ENCODE data around the gene WDR7.

The WDR7 gene

GRCh38 chr18:57015451-57015850 is 364.3 kb downstream of the WDR7 start:
- TF ChIP-seq CTCF (IDR thresholded peaks at IDR 0.05; ENCODE audit: low read depth, low read length): no peak
- H3K4me3 ChIP-seq (ENCODE audit: low read depth, low read length): no peak overlapping the region

GRCh38 chr18:57018845-57019244 is 367.7 kb downstream of the WDR7 start:
- H3K4me3 ChIP-seq (ENCODE audit: low read depth, low read length): no peak overlapping the region
- no peak for TF ChIP-seq CTCF (IDR thresholded peaks at IDR 0.05; ENCODE audit: low read depth, low read length)

- TF ChIP-seq CTCF (IDR thresholded peaks at IDR 0.05; ENCODE audit: low read depth, low read length): no peak
- H3K4me3 ChIP-seq (ENCODE audit: low read depth, low read length): no peak overlapping the region
Observed at GRCh38 chr18:57022716-57023115, 371.6 kb downstream of the WDR7 start.

DNA sequence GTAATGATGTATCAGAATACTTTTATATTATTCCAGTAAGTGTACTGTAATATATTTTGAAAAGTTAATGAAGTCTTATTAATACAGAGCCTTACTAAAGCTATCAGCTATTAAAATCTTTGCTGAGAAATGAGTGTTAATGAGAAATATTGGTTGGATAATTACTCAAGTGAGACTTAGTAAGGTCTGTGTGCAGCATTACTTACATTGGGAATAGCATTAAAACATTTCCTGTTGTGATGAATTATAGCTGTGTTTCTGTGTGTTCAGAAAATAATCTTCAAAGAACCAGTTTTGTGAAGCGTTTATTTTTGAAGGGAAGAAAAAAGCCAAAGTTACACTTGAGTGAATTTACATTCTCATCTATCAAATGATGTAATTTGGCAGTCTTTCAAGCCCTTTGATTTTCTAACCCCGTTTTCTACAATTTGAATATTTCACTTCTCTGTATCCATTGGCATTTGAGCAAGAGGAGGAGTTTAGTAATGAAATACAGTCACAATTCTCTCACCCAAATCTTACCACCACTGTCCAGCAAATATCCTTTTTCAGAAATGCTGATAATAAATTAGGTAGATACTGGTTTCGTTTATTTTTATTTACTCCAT is 372.2 kb downstream of the WDR7 start:
- no peak for TF ChIP-seq CTCF (IDR thresholded peaks at IDR 0.05; ENCODE audit: low read depth, low read length)
- no peak overlapping the region for H3K4me3 ChIP-seq (ENCODE audit: low read depth, low read length)

GRCh38 chr18:57025540-57025939 is 374.4 kb downstream of the WDR7 start:
- TF ChIP-seq CTCF (IDR thresholded peaks at IDR 0.05; ENCODE audit: low read depth, low read length): no peak
- no peak overlapping the region for H3K4me3 ChIP-seq (ENCODE audit: low read depth, low read length)

DNA sequence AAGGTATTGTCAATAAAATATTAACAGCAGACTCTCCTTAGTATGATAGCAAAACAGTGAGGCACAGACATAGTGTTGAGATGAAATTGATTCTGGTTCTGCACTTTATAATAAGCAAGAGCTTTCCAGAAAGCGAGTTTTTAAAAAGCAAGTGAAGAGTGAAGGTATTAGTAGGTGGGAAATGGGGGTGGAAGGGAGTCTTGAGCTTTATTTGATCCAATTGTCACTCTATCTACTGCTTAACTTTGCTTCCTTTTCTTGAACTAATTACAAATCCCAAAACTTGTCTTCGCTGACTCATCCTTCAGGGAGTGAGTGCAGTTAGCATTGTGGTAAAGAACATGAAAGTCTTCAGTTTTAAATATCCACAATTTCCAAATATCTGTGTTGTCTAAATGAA is 375.2 kb downstream of the WDR7 start:
- H3K4me3 ChIP-seq (ENCODE audit: low read depth, low read length): no peak overlapping the region
- TF ChIP-seq CTCF (IDR thresholded peaks at IDR 0.05; ENCODE audit: low read depth, low read length): no peak

DNA sequence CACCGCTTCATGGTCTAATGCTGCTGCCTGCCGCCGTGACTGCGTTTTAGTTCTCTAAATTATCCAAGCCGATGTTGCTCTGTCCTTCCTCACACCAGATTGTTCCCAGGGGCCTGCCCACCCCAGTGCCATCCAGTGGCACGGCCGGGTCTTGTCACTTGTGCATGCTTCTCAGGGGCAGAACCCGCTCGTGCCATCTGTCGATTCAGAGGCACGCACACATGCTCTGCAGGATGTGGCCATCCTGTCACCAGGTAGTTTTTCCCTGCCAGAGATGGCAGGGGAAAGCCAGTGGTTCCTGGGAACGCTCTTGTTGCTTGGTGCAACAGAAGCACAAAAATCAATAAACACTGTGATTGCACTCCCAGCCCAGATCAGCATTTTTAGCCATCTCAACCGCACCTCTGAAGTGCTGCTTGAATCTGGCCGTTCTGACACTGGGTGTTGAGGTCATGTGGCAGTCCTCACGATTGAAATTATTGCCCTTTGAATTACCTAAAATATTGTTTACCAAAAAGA is 376.1 kb downstream of the WDR7 start:
- TF ChIP-seq CTCF (IDR thresholded peaks at IDR 0.05; ENCODE audit: low read depth, low read length): no peak

More for the DNA sequence above, 376.1 kb downstream of the WDR7 start:
- H3K4me3 ChIP-seq (ENCODE audit: low read depth, low read length): no peak overlapping the region
